OCI-M2 (cell line): Measurements from ENCODE around the gene QTRT2.

Experiments used
- DNase-seq: peaks from one replicate; lab custom pipeline; 2025; ENCODE audit not compliant: unreplicated experiment; lab: John Stamatoyannopoulos, UW

The QTRT2 gene

GRCh38 chr3:114120211-114120610 is 63.7 kb downstream of the QTRT2 start:
- DNase-seq = no peak

DNA sequence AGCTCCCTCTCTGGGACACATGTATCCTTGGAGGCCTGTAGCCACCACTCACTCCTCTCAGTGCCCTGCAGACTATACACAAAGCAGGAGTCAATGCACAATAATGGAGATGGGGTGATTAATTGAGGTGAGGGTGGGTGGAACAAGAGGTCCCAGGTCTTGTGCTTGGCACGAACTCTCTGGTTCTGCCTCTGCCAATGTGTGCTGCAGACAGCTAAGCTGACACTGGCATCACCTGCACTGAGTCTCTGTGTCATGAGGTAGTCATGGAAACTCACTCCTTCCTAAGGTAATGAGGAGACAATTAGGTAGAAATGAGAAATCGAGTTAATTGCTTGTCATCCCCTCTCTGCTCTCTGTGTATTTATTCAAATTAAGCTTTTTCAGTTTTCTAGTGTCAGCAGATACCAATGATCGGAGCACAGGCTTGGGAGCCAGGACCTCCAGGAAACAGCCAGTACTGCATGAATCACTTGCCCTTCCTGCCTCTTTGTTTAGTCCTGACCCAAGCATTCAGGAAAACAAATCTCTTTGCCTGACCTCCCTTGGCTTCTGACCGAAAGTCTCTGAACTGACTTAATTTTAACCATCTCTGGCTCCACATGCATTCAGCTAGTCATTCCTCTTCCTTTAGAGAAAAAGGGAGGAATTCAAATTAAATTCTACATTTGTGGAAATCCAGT is 65.6 kb downstream of the QTRT2 start:
- DNase-seq = no peak

DNA sequence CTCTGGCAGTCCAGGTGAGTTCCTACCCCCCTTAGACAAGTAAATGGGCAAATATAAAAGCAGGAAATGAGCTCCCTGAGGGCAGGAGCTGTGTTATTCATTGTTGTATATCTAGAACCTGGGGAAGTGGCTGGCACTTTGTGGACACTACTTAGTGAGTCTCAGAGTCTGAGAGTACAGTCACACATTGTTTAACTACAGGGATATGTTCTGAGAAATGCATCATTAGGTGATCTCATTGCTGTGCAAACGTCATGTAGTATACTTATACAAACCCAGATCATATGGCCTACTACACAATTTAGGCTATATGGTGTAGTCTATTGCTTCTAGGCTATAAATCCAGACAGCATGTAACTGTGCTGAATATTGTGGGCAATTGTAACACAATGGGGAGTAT is 69.9 kb downstream of the QTRT2 start:
- DNase-seq = no peak

- DNase-seq = no peak
Observed at GRCh38 chr3:114127517-114127916, 71.0 kb downstream of the QTRT2 start.

- no peak for DNase-seq
Observed at GRCh38 chr3:114128231-114128630, 71.7 kb downstream of the QTRT2 start.

- no peak for DNase-seq
Observed at GRCh38 chr3:114128826-114129225, 72.3 kb downstream of the QTRT2 start.

DNA sequence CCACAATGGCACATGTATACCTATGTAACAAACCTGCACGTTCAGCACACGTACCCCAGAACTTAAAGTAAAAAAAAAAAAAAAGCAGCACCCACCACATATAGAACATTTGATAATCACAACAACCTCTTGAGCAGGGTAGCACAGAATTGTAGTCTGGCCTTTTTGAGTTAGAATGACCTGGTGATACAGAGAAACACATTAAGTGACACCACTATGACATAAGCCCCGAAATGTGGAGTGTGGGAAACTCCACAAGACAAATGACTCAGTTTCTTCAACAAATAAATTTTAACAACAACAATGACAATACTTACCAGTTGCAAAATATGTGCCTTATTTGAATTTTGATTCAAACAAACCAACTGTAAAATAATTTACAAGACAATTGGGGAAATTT is 76.0 kb downstream of the QTRT2 start:
- no peak for DNase-seq

GRCh38 chr3:114133947-114134346 is 77.4 kb downstream of the QTRT2 start:
- no peak for DNase-seq
